ENCODE results near the gene SARM1.

DNA sequence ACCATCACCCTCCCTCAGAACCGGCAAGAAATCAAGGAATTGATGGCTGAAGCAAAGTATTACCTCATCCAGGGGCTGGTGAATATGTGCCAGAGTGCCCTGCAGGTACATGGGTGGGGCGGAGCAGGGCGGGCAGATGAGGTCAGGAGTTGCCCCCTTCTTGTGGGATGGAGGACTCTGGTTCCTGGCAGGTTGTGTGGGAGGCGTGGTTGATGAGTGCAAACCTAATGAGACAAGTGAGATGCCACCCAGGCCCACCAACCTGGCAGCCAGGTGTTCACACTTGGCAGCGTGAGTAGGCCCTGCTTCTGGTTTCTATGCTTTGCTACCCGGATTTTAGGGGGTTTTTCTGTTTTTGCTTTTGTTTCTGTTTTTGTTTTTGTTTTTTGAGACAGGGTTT, 31.1 kb upstream of the SARM1 start:
- TF ChIP-seq POLR2A (IDR thresholded peaks at IDR 0.05) = no peak
- TF ChIP-seq, protein P1, sequence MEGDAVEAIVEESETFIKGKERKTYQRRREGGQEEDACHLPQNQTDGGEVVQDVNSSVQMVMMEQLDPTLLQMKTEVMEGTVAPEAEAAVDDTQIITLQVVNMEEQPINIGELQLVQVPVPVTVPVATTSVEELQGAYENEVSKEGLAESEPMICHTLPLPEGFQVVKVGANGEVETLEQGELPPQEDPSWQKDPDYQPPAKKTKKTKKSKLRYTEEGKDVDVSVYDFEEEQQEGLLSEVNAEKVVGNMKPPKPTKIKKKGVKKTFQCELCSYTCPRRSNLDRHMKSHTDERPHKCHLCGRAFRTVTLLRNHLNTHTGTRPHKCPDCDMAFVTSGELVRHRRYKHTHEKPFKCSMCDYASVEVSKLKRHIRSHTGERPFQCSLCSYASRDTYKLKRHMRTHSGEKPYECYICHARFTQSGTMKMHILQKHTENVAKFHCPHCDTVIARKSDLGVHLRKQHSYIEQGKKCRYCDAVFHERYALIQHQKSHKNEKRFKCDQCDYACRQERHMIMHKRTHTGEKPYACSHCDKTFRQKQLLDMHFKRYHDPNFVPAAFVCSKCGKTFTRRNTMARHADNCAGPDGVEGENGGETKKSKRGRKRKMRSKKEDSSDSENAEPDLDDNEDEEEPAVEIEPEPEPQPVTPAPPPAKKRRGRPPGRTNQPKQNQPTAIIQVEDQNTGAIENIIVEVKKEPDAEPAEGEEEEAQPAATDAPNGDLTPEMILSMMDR (IDR thresholded peaks at IDR 0.05) = no peak
- no peak for TF ChIP-seq POLR2AphosphoS5 (IDR thresholded peaks at IDR 0.05)
- TF ChIP-seq EP300 (IDR thresholded peaks at IDR 0.05; ENCODE audit: low read depth) = no peak
